Measurements from ENCODE around the gene SNX22.

DNA sequence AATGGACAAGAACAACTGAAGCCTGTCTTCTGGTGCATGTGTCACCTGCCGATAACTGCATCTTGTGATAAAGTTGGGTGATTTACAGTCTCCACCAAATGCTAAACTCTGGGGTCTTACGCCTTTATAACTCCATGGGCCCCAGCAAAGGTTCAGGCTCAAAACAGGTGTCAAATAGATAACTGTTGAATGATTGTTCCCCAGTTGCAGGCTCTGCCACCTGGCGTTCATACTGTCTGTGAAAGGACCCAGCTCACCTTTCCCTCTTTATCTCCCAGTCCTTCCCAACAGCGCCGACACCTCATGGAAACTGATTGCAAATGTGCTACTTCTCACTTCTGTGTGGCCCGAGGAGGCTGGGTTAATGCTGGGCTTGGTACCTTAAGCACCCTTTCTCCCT lies 8.3 kb upstream of the SNX22 start:
- TF ChIP-seq CTCF (conservative IDR thresholded peaks at IDR 0.05 in 1 of 2, IDR thresholded peaks at IDR 0.05 in 1 of 2; ENCODE audit: low read depth in 1 of 2, low read length in 2 of 2), result no peak
- TF ChIP-seq EZH2 (IDR thresholded peaks at IDR 0.05; ENCODE audit: low read length, missing control alignments), result no peak
